LNCAP (cell line): ENCODE data around the gene DAGLA.
A peak's percentile ranks its signal among the peaks of the same experiment; 100 is the strongest.

ENCODE experiments used
- TF ChIP-seq, protein P1 (sequence below): fragments of 450-650 bp; IDR thresholded peaks from 2 replicates; pipeline ENCODE4 v1.5.1; 2017; ENCODE audit warnings: mild to moderate bottlenecking

DAGLA gene

DNA sequence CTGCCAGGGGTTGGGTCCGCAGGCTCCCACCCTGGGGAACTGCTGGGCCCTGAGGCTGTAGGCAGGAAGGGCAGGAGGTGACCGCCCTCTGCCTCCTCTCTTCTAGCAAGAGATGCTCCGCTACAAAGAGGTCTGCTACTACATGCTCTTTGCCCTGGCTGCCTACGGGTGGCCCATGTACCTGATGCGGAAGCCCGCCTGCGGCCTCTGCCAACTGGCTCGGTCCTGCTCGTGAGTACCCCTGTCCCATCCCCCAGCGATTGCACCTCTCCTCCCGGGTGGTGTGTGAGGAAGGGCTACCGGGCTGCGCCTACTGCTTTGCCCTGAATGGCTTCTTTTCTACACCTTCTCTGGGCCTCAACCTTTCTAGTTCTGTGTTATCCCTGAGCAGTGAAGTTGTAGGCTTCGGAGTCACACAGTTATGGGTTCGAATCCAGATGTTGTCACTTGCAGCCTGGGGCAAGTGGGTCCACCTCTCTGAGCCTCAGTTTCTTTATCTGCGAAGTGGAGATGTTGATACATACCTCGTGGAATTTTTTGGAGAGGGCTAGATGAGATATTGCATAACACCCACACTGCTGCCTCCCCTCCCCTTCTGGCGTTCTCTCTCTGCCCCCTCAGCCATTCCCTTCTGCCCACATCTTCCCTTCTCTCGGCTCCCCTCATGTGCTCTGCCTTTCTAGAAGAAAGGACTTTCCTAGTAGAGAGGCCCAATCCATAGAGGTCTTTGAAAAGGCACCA is 51.2 kb downstream of the DAGLA start:
- TF ChIP-seq, protein P1, sequence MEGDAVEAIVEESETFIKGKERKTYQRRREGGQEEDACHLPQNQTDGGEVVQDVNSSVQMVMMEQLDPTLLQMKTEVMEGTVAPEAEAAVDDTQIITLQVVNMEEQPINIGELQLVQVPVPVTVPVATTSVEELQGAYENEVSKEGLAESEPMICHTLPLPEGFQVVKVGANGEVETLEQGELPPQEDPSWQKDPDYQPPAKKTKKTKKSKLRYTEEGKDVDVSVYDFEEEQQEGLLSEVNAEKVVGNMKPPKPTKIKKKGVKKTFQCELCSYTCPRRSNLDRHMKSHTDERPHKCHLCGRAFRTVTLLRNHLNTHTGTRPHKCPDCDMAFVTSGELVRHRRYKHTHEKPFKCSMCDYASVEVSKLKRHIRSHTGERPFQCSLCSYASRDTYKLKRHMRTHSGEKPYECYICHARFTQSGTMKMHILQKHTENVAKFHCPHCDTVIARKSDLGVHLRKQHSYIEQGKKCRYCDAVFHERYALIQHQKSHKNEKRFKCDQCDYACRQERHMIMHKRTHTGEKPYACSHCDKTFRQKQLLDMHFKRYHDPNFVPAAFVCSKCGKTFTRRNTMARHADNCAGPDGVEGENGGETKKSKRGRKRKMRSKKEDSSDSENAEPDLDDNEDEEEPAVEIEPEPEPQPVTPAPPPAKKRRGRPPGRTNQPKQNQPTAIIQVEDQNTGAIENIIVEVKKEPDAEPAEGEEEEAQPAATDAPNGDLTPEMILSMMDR, result no peak

DNA sequence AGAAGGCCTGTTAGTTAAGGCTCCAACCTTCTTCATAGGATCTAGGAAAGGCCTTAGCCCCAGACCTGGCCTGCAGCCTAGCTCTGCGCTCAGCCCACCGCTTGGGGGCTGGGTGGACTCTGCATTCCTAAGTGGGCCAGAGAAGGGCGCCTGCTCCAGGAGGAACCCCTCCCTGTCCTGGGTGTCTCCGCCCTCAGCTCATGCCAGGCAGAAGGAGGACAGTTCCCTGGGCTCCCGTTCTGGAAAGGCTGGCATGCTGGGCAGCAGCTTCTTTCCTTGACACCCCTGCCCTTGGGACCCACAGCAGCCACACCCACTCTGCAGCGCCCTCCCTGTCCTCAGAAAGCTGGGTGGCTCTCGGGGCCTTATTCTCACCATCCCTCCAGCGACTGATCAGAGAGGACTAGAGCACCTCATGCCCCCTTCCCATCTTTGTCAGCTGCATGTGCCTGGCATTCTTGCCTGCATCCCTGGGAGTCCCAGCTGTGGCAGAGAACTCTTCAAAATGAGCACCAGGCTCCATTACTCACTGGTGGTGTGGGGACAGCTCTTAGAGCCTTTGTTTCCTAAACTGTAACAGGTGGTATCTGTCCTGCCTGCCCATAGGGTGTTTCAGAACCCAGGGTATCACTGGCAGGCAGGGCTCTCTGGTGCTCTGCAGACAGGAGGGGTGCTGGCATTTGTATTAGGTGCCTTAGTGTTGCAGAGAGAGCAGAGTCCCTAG is 51.9 kb downstream of the DAGLA start:
- TF ChIP-seq, protein P1, result no peak

DNA sequence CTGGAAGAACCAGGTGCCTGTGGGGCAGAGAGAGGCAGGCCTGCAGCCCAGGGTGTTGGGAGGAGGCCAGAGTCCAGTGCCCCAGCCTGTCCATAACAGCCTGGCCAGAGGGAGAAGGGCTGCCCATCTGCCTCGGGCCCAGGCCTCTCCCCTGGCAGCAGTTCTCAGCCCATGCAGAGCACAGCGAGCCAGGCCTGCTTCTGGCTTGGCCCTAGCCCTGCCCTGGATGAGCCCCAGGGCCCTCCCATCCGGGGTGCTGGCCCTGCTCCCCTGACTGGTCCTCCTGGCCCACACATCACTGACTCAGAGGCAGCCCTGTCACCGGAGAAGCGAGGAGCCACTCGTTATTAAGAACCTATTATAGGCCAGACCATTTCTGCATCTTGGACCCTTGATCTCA is 52.5 kb downstream of the DAGLA start:
- TF ChIP-seq, protein P1, result no peak

DNA sequence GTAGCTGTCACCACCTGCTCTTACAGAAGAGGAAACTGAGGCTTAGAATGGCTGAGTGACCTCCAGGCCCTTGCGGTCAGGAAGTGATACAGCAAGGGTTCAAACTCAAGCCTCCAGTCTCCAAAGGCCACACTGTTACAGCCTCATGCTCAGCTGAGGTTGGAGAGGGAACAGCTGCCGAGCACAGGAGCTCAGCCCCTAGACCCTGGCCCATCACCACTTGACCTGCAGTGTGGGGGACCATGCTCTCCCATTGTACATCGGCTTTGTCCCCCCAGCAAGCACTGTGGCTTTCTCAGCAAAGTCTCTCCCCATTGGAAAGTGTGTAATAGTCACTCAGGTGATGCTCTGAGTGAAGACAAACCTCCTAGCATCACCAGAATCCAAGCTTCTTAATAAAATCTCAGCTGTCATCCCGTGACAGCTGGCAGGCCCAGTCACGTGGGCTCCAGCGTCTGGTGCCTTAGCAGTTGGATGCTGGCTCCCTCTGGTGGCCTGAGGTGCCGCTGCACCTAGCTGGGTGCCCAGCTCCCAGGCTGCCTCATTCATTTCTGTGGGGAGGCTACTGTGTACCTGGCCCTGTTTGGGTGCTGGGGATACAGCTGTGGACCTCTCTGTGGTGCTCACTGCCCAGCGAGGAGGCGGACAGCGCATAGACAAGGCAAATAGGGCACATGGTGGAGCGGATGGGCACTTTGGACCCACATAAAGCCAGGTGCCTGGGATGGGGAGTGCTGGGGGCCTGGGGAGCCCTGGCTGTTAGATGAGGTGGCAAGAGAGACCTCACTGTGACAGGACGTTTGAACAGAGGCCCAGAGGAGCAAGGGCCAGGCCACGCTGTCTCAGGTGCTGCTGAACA is 53.2 kb downstream of the DAGLA start:
- TF ChIP-seq, protein P1, result peak; percentile 99

DNA sequence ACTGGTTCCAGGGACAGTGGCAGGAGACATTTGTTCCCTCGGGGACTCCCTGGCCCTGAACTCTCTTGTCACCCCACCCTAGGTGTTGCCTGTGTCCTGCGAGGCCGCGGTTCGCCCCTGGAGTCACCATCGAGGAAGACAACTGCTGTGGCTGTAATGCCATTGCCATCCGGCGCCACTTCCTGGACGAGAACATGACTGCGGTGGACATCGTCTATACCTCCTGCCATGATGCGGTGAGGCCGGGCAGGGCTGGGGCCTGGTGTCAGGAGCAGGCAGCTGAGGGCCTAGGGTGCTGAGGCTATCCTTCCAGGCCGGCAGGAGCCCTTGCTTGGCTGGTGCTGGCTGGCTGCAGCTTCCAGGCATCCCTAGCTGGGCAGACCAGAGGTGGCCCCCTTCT is 54.6 kb downstream of the DAGLA start:
- TF ChIP-seq, protein P1, result no peak

DNA sequence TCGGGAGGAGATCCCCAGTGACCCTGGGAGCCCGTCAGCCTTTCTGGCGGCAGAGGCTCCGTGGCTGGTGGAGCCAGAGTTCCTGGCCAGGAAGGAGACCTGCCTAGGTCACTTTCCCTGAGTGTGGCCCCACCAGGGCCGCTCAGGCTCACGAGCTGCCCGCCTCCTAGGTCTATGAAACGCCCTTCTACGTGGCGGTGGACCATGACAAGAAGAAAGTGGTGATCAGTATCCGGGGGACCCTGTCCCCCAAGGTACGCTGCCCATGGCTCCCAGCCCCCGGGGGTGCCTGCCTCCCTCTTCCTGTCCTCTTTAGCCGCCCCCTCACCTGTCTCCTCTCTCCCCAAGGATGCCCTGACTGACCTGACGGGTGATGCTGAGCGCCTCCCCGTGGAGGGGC is 55.2 kb downstream of the DAGLA start:
- TF ChIP-seq, protein P1, result no peak

DNA sequence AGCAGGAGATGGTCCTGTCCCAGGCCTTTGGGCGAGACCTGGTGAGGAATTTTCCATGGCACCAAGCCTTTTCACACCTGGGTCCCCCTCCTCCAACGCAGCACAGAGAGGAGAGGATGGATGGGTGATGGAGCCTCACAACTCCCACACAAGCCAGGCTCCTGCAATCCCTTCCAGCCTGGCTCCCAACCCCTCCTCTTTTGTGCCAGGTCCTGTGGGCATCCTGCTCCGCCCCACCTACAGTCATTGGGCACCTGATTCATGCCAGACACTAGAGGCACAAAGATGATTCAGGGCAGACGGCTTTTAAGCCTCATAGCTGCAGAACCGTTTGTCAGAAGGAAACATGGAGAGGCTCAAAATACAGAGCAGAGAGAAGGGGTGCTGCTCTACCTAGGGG is 56.1 kb downstream of the DAGLA start:
- TF ChIP-seq, protein P1, result no peak
